AG20443 (cell line): ENCODE results near the gene UMODL1.

ENCODE experiments used
- DNase-seq: peaks from one replicate; pipeline ENCODE4 v3.0.0; 2012; ENCODE audit warnings: low spot score, mixed read lengths

The UMODL1 gene

GRCh38 chr21:42040411-42041180, 30.5 kb upstream of the UMODL1 start:
- DNase-seq: peak; percentile 97

GRCh38 chr21:42041246-42041645, 29.9 kb upstream of the UMODL1 start:
- DNase-seq: no peak

DNA sequence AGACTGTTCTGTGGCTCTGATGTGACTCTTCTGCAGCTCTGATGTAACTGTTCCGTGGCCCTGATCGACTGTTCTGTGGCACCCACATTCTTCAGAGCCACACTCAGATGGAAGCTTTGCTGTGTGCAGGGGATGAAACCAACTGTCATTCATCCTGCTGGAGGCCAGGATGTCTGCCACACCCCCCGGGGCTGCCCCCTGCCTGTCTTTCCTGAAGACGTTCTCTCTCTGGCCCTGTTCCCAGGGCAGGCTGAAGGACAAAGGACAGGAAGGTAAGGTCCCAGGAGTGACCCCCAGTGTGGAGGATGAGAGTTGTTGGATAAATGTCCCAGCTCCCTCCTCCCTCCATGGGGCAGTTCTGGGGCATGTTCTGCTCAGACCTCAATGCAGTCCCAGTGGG, 29.4 kb upstream of the UMODL1 start:
- no peak for DNase-seq

- no peak for DNase-seq
Measured at GRCh38 chr21:42042651-42043050, 28.5 kb upstream of the UMODL1 start.

DNA sequence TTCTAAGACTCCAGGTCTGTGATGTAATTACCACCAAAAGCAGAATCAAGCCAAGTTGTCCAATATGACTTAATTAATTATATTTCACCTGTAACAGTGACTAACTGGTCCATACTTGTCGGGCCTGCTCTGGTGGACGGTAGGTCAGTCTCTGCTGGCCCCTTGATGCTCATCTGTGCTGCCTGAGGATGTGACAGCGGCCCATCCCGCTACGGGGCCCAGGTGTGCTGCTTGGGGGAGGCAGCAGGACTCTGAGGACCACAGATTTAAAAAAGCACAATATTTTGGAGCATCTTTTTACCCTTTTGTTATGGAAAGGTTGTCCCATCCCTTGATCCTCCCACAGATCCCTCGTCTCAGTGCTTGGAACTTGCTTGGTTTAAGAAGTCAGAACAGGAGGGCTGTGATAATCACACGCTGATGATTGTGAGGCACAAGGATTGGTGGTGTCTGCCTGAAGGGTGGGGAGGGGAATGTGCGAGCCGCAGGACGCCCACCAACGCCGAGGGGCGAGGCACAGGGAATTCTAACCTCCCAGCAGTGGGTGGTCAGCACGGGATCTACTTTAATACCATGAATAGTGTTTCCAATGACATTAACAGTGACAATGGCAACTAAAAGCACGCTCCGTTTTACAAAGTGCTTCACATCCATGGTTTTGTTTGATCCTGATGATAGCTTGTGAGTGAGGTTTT, 27.8 kb upstream of the UMODL1 start:
- no peak for DNase-seq

GRCh38 chr21:42043961-42044360, 27.2 kb upstream of the UMODL1 start:
- no peak for DNase-seq

- DNase-seq: no peak
Measured at GRCh38 chr21:42044871-42045495, 26.1 kb upstream of the UMODL1 start.

DNA sequence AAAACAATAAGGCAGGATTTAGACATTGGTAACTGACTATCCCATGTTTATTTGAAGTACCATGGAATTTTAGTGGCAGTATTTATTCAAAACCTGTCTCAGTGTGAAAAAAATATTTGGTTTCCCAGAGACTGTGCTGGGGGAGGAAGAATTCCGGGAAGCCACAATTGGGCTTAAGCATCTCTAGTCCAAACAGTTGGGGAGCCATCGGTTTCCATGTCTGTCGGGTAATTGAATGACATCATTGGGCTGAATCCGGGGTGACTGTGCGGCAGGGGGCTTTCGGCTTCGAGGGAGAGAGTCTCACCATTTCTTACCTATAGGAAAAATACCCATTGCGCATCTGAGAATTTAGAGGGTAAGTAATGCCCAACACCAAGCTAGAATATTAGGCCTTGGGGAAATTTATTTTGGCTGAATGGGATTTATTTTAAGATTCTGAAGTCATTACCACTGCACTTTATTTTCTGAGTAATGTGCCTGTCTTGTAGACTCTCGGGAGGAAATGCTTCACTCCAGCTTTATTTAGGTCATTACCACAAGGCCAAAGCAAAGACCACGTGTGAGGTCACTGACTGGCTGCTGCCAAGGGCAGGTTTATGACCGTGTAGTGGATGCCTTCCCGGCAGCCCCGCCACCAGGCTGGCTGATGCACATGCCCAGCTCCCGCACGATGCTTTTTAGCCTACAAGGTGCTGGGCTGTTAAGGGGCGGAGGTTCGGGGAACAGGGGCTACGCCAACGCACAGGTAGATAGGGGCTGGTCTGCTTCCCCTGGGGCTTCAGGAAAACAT, 23.1 kb upstream of the UMODL1 start:
- DNase-seq: peak; percentile 93

- DNase-seq: no peak
Measured at GRCh38 chr21:42048870-42049577, 22.1 kb upstream of the UMODL1 start.

- no peak for DNase-seq
Measured at GRCh38 chr21:42049578-42050430, 21.3 kb upstream of the UMODL1 start.

DNA sequence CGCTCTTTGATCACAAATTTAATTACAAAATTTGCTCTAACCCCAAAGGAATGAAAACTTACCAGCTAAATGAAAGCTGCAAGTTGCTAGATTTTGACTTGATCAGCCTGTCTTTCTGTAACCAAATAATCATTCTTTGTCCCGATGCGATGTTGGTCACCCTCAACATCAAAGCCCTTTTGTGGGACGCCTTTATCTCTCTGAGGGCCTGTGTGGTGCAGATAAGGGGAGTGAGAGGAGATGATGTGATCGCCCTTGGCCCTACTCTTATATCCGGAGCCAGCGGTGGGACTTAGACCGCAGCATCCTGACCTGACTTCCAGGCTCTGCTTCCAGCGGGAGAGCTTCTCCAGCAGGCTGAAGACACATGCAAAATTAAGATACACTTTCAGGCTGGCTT, 19.3 kb upstream of the UMODL1 start:
- no peak for DNase-seq

DNA sequence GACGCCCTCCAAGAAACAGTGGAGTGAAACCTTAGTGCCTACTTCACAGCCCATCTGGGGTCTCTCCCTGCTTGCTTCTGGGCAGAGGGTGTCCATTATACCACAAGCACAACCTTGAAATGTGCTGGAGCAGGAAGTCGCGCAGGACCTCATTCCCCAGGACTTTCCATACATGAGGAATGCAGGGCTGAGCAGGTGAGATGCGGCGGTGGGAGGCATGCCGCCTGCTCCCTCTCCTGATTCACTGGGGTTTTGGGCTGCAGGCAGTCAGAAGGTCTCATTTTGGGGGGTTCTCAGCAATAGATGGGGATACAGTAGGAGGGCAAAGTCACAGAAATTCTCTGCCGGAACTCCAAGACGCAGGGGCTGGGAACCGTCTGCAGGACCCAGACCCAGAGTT, 15.7 kb upstream of the UMODL1 start:
- DNase-seq: no peak

DNA sequence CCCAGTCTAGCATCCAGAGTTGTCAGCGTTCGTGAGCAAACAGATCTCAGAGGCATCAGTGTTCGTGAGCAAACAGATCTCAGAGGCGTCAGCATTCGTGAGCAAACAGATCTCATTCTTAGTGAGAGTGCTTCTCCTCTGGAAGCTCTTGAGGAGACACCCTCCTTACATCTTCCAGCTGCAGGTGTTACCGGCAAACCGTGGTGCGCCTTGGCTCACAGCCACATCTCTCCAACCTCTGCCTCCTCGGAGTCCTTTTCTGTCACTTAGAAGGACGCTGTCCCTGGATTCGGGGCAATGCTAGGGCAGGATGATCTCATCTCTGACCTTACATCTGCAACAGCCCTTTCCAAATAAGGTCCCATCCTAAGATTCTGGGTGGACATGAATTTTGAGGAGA, 14.6 kb upstream of the UMODL1 start:
- peak; percentile 41 for DNase-seq

GRCh38 chr21:42056996-42057689, 14.0 kb upstream of the UMODL1 start:
- DNase-seq: peak; percentile 89

- no peak for DNase-seq
Measured at GRCh38 chr21:42057851-42058437, 13.2 kb upstream of the UMODL1 start.

GRCh38 chr21:42058631-42059111, 12.4 kb upstream of the UMODL1 start:
- DNase-seq: no peak

DNA sequence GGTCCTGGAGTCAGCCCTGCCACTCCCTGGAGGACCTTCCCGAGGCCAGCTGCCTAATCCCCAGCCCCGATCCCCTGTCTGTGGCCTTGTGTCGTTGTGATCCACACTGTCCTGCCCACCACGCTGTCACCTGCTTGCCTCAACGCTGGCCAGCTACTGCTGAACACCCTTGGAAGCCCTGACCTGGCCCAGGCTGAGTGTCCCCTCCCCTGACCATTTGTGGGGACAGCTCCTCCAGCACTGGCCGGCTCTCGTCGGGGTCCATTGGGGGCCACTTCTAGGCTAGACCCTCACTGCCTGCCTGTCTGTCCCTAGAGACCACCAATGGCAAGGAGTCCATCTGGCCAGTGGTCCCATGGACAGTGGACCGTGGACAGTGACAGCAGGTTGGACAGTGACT, 12.0 kb upstream of the UMODL1 start:
- DNase-seq: no peak

GRCh38 chr21:42059721-42060120, 11.4 kb upstream of the UMODL1 start:
- no peak for DNase-seq

DNA sequence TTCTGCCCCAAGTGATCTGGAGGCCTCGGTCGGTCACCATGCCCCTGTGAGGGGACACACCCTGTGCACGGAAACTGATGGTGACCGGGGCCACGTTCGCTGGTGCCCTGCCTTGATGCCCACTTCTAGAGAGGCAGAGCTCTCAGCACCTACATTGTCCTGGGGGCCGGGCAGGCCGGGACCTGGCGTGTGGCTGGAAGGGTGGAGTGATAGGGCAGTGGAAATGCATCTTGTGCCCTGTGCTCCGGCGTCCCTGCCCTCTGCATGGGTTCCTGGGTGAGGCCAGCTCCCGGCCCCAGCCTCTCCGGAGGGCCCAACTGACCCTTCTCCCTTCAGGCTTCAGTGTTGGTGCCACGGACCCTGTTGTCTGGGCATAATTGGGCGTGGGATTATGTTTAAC, 11.0 kb upstream of the UMODL1 start:
- no peak for DNase-seq
